GM12891 (cell line): ENCODE data around the gene CPSF7.

Experiments
- DNase-seq: peaks from one replicate; pipeline ENCODE4 v3.0.0; 2011; ENCODE audit warnings: low spot score; ENCODE audit not compliant: insufficient read length
- FAIRE-seq: peaks from 2 replicates; lab custom pipeline; 2011; peaks lifted over from hg19 to GRCh38; lab: Jason Lieb, UNC
- PAX5 ChIP-seq: IDR thresholded peaks from 2 replicates; pipeline ENCODE4 v1.6.1; 2011; ENCODE audit warnings: low read length, moderate library complexity, mild to moderate bottlenecking; ENCODE audit not compliant: insufficient read depth, severe bottlenecking
- POLR2A ChIP-seq: IDR thresholded peaks from 2 replicates; pipeline ENCODE4 v1.6.1; 2011; ENCODE audit warnings: low read depth, low read length, control low read depth
- POLR2AphosphoS5 ChIP-seq: IDR thresholded peaks from 2 replicates; pipeline ENCODE4 v1.6.1; 2011; ENCODE audit warnings: low read depth, low read length, control low read depth
- POU2F2 ChIP-seq: IDR thresholded peaks from 2 replicates; pipeline ENCODE4 v1.6.1; 2011; ENCODE audit warnings: low read depth, mild to moderate bottlenecking, control low read depth, low read length, moderate library complexity
- SPI1 ChIP-seq: IDR thresholded peaks from 2 replicates; pipeline ENCODE4 v1.6.1; 2011; ENCODE audit warnings: low read depth, low read length, control low read depth
- TAF1 ChIP-seq: IDR thresholded peaks from 2 replicates; pipeline ENCODE4 v1.6.1; 2011; ENCODE audit warnings: low read depth, low read length, control low read depth

The CPSF7 gene

GRCh38 chr11:61361237-61361740 lies 68.5 kb downstream of the CPSF7 start:
- DNase-seq (no peak), FAIRE-seq (no peak)
- TF ChIP-seq TAF1 (no peak), PAX5 (no peak), SPI1 (no peak), POLR2AphosphoS5 (no peak), POU2F2 (no peak), POLR2A (no peak)

- no peak for DNase-seq
- TF ChIP-seq PAX5, result no peak
- no peak for TF ChIP-seq POLR2A
- no peak for FAIRE-seq
These were observed 70.3 kb downstream of the CPSF7 start for GRCh38 chr11:61359516-61359915.

- no peak for TF ChIP-seq TAF1
- no peak for TF ChIP-seq POU2F2
- no peak for TF ChIP-seq PAX5
- no peak for TF ChIP-seq SPI1
- TF ChIP-seq POLR2AphosphoS5, result no peak
- no peak for TF ChIP-seq POLR2A
- FAIRE-seq, result no peak
- no peak for DNase-seq
These were observed 71.2 kb downstream of the CPSF7 start for GRCh38 chr11:61358566-61358965.

- FAIRE-seq, result no peak
- TF ChIP-seq PAX5 (no peak), TAF1 (no peak), POU2F2 (peak; percentile 39; the same call in 1 of the 2 replicates)
- DNase-seq, result no peak
These were observed 71.9 kb downstream of the CPSF7 start for GRCh38 chr11:61357894-61358239.

DNA sequence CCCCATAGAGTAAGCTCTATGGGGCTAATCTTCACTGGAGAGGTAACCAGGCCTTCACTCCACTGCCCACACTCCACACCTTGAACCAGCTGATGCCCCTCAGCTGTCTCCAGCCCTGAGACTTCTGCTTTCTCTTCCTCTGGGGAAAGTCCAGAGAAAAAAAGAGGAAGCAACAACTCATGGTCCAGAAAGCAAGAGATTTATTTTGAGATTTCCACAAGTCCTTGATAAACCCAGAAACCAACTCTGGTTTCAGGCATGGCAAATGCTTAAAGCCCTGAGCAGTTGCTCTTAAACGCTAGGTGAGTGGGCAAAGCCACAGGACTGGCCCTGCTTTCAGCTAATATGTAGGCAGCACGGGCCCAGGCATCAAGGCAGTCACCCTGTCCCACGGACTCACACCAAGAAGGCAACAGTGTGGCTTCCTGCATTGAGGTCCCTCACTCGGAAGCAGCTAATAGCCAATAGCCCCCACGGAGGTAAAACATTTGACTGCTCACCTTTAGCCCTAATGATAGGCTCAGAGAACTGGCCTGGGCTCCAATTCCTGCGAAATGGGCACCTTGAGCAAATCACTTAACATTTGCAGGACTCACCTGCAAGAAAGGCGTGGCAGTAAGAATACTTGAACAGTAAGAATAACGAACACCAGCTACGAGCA lies 72.4 kb downstream of the CPSF7 start:
- DNase-seq (no peak), FAIRE-seq (peak; percentile 59)
- TF ChIP-seq POLR2AphosphoS5, result no peak
- TF ChIP-seq SPI1, result peak; percentile 94

DNA sequence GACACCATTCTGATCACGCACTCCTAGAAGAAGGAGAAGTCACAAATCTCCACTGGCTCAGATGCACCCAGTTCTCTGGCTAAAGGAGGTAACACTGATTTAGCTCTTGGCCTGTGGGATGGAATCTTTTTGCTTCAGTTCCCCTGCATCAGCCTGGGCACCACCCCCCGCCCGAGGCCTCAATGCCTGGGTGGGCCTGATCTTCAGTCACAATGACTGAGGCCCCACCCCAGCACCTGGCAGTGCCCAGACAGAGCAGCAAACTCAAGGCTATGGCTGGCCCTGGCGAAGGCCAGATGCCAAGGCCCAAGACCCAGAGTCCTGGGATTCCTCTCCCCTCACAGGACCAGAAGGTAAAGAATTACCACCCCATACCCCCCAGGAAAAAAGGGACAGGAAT lies 73.1 kb downstream of the CPSF7 start:
- no peak for DNase-seq
- TF ChIP-seq TAF1 (no peak), PAX5 (no peak)
- FAIRE-seq, result no peak

DNA sequence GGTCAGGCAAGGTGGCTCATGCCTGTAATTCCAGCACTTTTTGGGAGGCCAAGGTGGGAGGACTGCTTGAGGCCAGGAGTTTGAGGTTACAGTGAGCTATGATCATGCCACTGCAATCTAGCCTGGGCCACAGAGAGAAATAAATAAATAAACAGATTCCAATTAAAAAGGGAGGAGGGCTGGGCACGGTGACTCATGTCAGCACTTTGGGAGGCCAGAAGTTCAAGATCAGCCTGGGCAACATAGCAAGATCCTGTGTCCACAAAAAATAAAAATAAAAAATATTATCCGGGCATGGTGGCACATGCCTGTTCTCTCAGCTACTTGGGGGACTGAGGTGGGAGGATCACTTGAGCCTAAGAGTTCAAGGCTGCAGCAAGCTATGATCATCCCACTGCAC lies 75.6 kb downstream of the CPSF7 start:
- TF ChIP-seq SPI1, result no peak
- TF ChIP-seq TAF1, result no peak
- TF ChIP-seq PAX5, result no peak
- no peak for TF ChIP-seq POLR2AphosphoS5
- TF ChIP-seq POLR2A, result no peak
- no peak for TF ChIP-seq POU2F2
- FAIRE-seq (no peak), DNase-seq (no peak)

- FAIRE-seq (no peak), DNase-seq (no peak)
- TF ChIP-seq SPI1, result no peak
- no peak for TF ChIP-seq POLR2AphosphoS5
- no peak for TF ChIP-seq POLR2A
- TF ChIP-seq TAF1, result no peak
- TF ChIP-seq POU2F2, result no peak
- TF ChIP-seq PAX5, result no peak
These were observed 76.4 kb downstream of the CPSF7 start for GRCh38 chr11:61353131-61354067.
